PFSK-1 (cell line): ENCODE measurements around the gene STIM2.

ENCODE experiments used
- POLR2AphosphoS5 ChIP-seq: IDR thresholded peaks from 2 replicates; pipeline ENCODE4 v1.6.1; 2012; ENCODE audit warnings: low read depth, mild to moderate bottlenecking, control low read depth, low read length, moderate library complexity
- REST ChIP-seq, 2 experiments: IDR thresholded peaks; 2 replicates each; pipeline versions ENCODE4 v1.6.1 to v1.8.0; 2011 to 2012; ENCODE audit warnings: low read depth in 2 of 2, low read length in 2 of 2, control low read depth in 1 of 2, inconsistent platforms in 1 of 2, mild to moderate bottlenecking in 1 of 2, moderate library complexity in 1 of 2; ENCODE audit not compliant: insufficient read depth in 1 of 2

DNA sequence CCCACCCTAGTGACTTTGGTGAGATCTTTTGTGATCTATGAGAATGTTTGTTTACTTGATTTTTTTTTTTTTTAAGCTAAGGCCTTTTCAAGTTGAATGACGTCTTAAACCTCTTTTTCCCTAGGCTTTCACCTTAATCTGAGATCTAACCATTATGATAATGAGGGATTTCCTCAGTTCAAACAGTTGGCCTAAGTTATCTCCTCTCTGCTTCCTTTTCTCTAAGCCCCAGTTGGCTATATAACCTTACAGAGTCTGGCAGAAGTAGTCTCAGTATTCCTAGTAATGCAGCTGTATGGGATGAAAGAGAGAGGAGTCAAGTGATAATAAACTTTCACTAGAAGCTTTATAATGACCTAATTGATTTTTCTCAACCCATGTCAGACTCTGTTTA is 99.0 kb downstream of the STIM2 start:
- TF ChIP-seq REST (IDR thresholded peaks at IDR 0.05; ENCODE audit: insufficient read depth in 1 of 2, low read depth in 2 of 2, low read length in 2 of 2) (no peak), POLR2AphosphoS5 (no peak)
